NT2/D1 (cell line): ENCODE data around the gene TRRAP.

Experiments
- SUZ12 ChIP-seq: IDR thresholded peaks from 2 replicates; pipeline ENCODE4 v1.6.1; 2011; ENCODE audit not compliant: insufficient read length, insufficient read depth; ENCODE audit errors: extremely low read depth
- YY1 ChIP-seq: IDR thresholded peaks from 2 replicates; pipeline ENCODE4 v1.6.1; 2011; ENCODE audit not compliant: insufficient read length, insufficient read depth
- ZNF274 ChIP-seq: IDR thresholded peaks from 2 replicates; pipeline ENCODE4 v1.6.1; 2011; ENCODE audit warnings: mild to moderate bottlenecking, low read depth, low read length

GRCh38 chr7:98899816-98900215 is 21.5 kb downstream of the TRRAP start:
- TF ChIP-seq SUZ12 (no peak), ZNF274 (no peak), YY1 (no peak)
